HG03045 (cell line): ENCODE data around the gene LSM14A.

Source experiments
- ATAC-seq: cut with Tn5 transposase; IDR thresholded peaks from one replicate; pipeline ENCODE4 v1.9.1; 2021; ENCODE audit warnings: mild to moderate bottlenecking, moderate library complexity; ENCODE audit not compliant: unreplicated experiment

LSM14A gene

GRCh38 chr19:34254698-34255432 is 82.6 kb downstream of the LSM14A start:
- peak; percentile 55 for ATAC-seq

DNA sequence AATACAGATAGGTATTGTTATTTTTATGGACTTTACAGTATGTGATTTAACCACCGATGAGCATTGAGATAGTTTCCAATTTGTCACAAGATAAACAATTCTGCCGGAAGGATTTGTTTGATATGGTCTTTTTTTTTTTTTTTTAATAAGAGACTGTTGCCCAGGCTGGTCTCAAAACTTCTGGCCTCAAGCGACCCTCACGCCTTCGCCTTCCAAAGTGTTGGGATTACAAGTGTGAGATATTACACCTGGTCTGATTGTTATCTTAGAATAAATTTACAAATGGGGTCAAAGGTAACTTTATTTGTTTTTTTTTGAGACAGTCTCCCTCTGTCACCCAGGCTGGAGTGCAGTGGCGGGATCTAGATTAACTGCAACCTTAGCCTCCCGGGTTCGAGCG is 83.2 kb downstream of the LSM14A start:
- no peak for ATAC-seq

DNA sequence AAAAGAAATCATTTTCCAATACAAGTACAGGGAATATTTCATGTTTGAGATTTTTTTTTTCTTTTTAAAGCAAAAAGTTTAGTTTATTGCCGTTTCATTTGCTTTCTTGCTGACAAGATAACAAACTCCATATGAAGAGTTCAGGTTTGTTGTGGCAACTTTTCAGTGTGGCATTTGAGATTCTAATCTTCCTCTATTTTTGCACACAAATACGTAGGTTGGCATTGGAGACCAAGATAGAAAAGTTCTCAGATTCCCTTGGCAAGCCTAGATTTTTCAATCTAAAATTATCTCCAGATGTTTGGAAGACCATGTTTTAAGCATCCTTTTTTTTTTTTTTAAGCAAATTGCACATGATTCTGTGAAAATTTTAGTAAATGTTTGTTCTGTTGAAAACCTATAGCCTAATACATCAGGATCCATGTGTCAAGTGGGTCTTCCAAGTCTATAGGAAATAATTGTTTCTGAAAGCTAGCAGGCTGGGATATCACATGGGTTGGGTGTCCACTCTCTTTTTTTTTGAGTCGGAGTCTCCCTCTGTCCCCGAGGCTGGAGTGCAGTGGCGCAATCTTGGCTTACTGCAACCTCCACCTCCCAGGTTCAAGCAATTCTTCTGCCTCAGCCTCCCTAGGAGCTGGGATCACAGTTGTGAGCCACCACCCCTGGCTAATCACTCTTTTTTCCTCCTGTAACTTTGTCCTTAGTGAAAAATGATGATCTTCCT is 84.7 kb downstream of the LSM14A start:
- no peak for ATAC-seq

DNA sequence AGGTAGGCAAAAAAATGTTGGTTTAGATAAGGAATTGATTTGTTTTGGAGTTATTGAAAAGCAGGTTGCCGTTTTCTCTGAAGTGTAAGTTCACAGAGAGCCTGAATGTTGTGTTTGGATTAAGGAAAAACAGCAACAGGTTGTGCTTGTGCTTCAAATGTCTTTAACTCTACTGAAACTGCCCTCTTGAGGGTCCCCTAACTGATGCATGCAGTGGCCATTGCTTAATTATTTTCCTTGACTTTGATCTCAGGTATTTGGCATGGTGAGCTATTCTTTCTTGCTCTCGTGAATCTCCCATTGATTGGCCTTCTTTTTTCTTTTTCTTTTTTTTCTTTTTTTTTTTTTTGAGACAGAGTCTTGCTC is 85.2 kb downstream of the LSM14A start:
- no peak for ATAC-seq

GRCh38 chr19:34259367-34260095 is 87.2 kb downstream of the LSM14A start:
- no peak for ATAC-seq

DNA sequence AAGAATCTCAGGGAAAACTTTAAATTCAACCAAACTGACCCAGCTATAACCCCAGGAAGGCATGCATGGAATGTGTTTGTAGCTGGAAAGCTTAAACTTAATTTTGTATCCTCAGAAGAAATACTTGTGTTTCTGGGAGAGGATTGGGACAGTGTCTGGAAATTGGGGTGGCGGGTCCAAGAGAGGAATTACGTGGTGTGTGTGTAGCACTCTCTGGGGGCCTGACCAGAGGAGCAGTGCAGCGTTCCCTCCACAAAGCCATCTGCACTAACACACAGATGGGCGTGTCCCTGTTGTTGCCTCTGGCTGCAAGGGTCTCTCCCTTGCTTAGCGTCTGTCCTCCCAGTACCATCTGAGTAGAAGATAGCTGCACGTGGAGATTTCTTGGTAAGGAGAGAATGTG is 88.5 kb downstream of the LSM14A start:
- ATAC-seq = no peak

DNA sequence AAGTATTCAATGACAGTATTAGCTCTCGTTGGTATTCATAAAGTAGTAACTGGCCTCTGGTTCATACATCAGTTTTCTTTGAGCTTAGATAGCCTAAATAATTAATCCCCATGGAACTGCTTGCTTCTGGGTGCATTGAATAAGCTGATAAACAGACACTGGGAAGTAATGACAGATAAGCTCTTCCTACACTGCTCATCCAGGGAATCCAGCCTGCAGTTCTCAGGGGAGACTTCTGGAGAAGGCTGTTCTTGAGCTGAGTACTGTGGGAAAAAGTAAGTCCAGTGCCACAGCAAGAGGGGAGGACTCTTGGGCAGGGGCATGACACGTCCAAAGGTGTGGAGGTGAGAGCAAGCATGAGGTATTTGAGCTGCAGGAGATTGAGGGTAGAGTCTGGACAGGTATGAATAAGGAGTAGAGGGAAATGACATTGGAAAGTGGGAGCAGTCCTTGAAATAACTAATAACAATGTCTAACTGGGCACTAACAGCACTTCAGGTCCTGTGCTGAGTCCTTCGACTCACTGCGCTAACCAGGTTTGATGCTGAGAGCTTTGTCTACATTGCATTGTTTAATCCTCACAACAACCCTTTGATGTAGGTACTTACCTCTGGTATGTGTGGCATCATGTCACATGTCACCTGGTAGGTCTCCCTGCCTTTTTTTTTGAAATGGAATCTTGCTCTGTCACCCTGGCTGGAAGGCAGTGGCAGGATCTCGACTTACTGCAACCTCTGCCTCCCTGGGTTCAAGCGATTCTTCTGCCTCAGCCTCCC is 89.2 kb downstream of the LSM14A start:
- ATAC-seq = no peak

GRCh38 chr19:34263745-34264237 is 91.5 kb downstream of the LSM14A start:
- no peak for ATAC-seq

GRCh38 chr19:34265221-34265650 is 92.9 kb downstream of the LSM14A start:
- ATAC-seq = no peak

DNA sequence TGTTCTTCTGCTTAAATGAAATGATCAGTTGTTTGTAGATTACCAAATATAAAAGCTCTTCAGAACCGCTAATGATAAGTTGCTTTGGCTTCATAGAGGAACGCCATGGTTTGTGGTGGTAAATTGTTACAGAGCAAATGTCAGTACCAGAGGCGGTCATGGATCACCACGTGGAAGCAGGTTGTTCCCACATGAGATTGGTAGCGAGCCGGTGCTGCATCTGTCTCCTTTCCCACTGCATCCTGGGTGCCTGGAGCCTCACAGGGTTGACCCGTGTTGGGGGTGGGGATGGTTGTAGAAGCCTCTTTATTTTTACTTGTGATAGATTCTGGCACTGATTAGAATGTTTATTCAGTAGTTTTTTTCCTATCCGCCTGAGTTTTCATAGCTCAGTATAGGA is 96.8 kb downstream of the LSM14A start:
- ATAC-seq = no peak

GRCh38 chr19:34269489-34269888 is 97.2 kb downstream of the LSM14A start:
- ATAC-seq = no peak

GRCh38 chr19:34269968-34270621 is 97.8 kb downstream of the LSM14A start:
- ATAC-seq = no peak

- ATAC-seq = no peak
Observed at GRCh38 chr19:34273121-34273520, 100.8 kb downstream of the LSM14A start.

DNA sequence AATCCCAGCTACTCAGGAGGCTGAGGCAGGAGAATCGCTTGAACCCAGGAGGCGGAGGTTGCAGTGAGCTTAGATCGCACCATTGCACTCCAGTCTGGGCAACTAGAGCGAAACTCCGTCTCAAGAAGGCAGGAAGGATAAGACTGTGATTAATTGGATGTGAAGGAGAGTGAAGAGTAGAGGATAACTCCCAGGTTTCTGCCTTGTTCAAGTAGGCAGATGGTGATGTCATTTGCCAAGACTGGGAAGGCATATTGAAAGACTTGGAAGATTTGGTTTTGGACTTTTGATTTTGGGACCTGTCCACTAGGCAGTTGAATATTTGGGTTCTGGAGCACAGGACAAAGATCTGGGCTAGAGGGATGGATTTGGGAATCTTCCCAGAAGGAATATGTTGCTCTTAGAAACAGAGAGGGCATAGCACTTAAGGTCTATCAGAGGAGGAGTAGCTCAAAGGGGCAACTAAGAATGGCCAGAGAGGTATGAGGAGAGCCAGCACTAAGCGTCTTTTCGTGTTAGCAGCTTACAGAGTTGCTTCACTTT is 102.1 kb downstream of the LSM14A start:
- ATAC-seq = no peak

DNA sequence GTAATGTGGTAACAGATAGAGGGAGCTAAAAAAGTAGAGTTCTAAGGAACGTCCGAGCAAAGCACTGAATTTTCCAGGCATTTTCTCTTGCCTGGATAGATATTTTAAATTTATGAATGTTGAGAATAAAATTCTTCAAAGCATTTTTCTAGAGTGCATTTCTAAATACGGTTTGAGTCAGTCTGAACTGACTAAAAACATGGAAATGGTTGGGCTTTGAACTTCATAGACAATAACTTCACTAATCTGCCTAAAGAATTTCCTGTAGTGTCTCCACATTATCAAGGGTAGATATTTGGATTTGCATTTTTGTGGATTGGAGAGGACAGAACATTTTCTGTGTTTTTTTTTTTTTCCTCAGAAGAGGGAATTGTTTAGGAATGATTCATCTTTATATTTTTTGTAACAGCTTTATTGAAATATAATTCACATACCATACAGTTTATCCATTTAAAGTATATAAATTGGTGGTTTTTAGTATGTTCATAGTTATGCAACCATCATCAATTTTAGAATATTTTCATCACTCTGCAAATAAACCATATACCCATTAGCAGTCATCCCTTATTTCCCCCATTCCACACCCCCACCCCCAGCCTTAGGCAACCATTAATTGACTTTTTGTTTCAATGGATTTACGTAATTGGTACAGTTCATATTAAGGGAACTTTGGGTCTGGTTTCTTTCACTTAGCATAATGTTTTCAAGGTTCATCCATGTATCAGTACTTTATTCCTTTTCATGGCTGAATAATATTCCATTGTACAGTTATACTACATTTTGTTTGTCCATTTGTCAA is 102.7 kb downstream of the LSM14A start:
- ATAC-seq = no peak

- no peak for ATAC-seq
Observed at GRCh38 chr19:34275705-34276104, 103.4 kb downstream of the LSM14A start.

DNA sequence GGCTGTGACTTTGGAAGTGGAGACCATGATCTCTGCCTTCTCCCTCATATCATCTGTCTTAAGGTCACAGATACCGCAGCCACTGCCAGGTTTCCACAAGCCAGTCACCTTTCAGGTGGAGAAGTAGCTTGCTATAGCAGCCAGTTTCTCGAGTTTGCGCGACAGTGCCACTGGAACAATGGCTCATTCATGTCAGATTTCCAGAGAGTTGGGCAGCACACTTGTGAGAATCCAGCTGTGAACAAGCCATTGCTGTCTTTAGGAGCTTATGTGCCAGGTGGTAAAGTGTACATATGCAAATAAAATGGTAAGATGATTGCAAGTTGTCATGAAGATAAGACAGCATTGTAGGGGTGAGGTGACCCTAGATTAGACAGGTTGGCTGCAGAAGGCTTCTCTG is 104.3 kb downstream of the LSM14A start:
- ATAC-seq = no peak

- no peak for ATAC-seq
Observed at GRCh38 chr19:34277244-34277643, 104.9 kb downstream of the LSM14A start.

GRCh38 chr19:34278783-34279182 is 106.5 kb downstream of the LSM14A start:
- ATAC-seq = no peak
